GM12874 (cell line): ENCODE data around the gene DRICH1.
A peak's percentile ranks its signal among the peaks of the same experiment; 100 is the strongest.

Source experiments
- CTCF ChIP-seq: IDR thresholded peaks from 2 replicates; pipeline ENCODE4 v1.5.1; 2011; ENCODE audit warnings: low read depth, mild to moderate bottlenecking, control low read depth, low read length, moderate library complexity; ENCODE audit not compliant: insufficient read depth

DRICH1 gene

GRCh38 chr22:23649071-23649501 is 17.0 kb upstream of the DRICH1 start:
- no peak for TF ChIP-seq CTCF

- TF ChIP-seq CTCF = no peak
Measured at GRCh38 chr22:23639661-23640060, 7.5 kb upstream of the DRICH1 start.

- TF ChIP-seq CTCF = no peak
Measured at GRCh38 chr22:23638611-23639010, 6.5 kb upstream of the DRICH1 start.

- peak; percentile 57 for TF ChIP-seq CTCF
Measured at GRCh38 chr22:23627401-23628055, 4.6 kb downstream of the DRICH1 start.

- no peak for TF ChIP-seq CTCF
Measured at GRCh38 chr22:23626286-23626975, 5.7 kb downstream of the DRICH1 start.

- TF ChIP-seq CTCF = no peak
Measured at GRCh38 chr22:23622634-23623033, 9.5 kb downstream of the DRICH1 start.

GRCh38 chr22:23621082-23621780 is 10.9 kb downstream of the DRICH1 start:
- no peak for TF ChIP-seq CTCF
